HG03280 (cell line): Measurements from ENCODE around the gene FAM135A.
"Not testable (repeated sequence)": the region's sequence is repeated elsewhere in the genome, so short reads cannot be mapped to it uniquely, and the experiment has no call there.

Experiments
- ATAC-seq: cut with Tn5 transposase; IDR thresholded peaks from one replicate; pipeline ENCODE4 v1.9.1; 2021; ENCODE audit warnings: mild to moderate bottlenecking, moderate library complexity; ENCODE audit not compliant: unreplicated experiment

Gene FAM135A

DNA sequence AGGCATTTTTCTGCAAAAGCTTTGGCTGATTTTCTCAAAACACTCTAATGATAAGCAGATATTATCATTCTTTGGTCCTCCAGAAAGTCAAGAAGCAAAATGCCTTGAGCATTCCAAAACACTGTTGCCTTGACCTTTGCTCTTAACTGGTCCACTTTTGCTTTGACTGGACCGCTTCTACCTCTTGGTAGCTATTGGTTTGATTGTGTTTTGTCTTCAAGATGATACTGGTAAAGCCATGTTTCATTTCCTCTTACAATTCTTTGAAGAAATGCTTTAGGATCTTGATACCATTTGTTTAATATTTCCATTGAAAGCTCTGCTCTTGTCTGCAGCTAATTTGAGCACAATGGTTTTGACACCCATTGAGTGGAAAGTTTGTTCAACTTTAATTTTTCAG lies 117.8 kb downstream of the FAM135A start:
- ATAC-seq: no peak

DNA sequence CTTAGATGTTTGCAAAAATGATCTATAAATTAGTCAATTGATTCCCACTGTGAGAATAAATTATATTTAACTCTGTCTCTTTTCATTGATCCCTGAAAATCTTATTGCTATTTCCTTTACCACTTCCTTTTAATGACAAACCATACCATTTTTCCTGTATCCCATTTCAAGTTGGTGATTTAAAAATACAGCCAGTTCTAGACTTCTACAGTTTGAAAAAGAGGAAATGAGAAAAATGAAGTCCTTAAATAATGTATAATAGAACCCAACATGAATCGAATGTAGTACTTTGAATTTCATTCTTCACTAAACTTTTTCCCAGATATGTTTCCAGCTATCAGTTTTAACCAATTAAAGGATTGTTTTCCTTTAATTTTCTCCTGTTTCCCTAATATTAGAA lies 124.0 kb downstream of the FAM135A start:
- ATAC-seq: no peak

DNA sequence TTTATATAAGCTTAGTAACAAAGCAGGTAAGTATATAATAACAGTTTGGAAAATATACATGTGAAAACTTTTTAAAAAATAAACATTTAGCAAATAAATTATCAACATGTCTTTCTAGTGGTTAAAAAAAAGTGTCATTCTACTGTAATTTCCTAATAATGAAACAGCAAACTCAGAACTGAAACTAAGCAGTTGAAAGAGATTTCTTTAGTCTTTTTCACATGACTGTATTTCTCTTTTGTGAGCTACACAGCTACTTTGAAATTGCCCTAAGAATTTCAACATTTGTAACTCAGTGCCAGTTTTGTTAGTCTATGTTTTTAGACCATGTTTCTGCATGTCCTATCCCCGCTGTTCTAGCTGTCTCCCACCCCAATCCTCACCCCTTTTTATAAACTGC lies 125.1 kb downstream of the FAM135A start:
- peak; percentile 70 for ATAC-seq

DNA sequence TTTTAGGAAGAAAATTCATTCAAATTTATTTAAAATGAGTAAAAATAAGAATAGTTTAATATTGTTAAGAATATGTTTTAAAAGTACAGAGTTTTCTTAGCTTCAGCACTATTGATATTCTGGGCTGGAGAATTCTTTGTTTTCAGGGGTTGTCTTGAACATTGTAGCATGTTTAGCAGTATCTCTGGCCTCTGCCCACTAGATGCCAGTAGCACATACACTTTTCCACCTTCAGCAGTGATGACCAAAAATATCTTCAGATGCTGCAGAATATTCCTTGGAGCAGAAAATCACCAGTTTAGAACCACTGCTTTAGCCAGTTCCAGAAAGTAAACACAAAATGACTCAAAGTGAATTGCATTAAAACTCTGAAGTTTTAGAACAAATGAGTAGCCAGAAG lies 134.0 kb downstream of the FAM135A start:
- ATAC-seq: no peak

DNA sequence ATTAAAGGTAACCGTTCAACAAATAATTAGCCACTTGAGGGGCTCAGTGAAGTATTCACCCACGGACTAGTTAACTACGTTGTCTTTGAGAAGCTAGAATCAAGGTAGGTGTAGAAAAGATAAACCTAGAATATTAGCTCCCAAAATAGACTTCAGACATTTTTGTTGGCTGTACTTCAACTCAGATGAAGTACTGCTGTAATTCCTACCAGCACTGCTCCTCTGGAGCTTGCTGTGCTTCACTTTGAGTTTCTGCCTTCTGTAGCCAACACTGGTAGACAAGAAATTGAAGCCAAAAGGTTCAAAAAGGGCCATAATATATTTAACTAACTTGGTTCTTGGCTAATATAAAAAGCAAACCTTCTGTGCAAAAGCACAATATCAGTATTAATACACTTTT lies 134.6 kb downstream of the FAM135A start:
- no peak for ATAC-seq

DNA sequence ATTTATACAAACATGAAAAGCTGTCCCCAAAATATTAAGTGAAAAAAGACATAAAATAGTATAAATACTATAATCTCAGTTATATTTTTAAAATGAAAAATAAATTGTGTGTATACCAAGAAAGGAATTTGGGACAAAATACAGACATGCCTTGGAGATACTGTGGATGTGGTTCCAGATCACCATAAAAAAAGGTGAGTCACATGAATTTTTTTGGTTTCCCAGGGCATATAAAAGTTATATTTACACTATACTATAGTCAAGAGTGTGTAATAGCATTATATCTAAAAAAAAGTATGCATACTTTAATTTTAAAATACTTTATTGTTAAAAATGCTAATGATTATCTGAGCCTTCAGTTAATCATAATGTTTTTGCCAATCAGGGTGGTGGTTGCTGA lies 136.0 kb downstream of the FAM135A start:
- ATAC-seq: no peak

DNA sequence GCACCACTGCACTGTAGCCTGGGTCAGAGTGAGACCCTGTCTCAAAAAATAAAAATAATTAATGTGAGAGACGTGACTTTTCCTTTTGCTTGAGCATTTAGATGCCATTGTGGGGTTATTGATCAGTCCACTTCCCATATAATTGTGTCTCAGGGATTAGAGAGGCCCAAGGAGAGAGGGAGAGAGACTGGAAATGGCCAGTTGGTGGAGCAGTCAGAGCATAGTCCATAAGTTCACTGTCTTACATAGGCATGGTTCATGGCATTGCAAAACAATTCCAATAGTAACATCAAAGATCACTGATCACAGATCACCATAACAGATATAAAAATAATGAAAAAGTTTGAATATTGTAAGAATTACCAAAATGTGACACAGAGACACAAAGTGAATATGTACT lies 138.3 kb downstream of the FAM135A start:
- ATAC-seq: no peak

DNA sequence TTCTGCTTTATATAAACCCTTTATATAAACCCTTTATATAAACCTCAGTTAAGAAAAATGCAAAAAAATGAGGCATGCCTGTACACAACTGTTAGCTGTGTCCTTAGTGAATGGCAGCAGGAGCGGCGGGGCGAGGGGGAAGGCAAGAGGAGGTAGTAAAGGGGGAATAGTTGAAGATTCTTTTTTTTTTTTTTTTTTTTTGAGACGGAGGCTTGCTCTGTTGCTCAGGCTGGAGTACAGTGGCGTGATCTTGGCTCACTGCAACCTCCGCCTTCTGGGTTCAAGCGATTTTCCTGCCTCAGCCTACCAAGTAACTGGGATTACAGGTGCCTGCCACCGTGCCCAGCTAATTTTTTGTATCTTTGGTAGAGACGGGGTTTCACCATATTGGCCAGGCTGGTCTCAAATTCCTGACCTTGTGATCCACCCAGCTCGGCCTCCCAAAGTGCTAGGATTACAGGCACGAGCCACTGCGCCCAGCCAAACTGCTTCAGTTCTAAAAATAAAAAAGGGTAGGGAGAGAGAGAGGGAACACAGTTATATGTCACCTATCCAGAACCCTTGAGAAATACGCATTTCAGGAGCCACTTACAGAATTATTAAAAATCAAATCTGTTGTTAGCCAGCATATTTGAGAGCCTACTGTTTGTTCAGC lies 139.1 kb downstream of the FAM135A start:
- ATAC-seq: not testable (repeated sequence)

DNA sequence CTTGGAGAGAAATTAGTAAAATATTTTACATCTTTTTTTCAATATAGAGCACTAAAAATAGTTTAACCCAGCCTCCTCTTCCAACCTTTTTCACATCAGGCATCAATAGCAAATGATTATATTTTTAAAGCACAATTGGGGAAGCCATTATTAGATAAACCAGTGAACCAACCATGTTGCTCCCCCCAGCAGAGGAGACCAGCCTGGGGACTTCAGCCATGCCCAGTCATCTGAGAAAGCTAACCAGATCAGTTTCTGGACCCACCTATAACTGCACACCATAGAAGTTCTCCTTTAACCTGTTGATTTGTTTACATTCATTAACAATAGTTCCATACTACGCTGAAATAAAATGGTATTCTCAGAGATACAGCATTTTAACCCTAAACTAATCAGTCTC lies 139.7 kb downstream of the FAM135A start:
- ATAC-seq: no peak

DNA sequence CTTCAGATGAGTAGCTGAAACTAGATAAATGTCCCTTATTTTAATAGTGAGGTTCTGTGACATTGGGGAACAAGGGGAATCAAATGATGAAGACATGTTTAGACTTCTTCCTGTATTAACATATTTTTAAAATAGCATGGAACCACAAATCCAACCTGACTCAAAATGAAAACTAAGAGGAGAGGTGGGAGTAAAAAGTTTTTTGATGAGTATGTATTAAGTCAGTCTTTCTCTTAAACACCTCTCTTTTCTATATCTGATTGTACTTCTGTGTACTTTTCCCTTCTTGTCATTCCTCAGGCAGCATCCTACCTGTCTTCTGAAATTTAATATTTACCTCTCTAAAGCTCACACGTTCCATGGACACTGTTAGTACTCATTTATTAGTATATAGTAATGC lies 144.7 kb downstream of the FAM135A start:
- no peak for ATAC-seq

DNA sequence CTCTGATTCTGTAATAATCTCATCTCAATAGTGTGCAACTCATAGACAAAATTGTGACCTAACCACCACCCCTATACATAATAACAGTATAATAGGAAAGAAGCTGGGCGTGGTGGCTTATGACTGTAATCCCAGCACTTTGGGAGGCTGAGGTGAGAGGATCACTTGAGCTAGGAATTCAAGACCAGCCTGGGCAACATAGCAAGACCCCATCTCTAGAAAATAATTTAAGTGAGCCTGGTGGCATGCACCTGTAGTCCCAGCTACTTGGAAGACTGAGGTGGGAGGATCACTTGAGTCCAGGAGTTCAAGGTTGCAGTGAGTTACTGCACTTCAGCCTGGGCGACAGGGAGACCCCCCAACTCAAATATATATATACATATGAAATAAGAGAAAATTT lies 149.1 kb downstream of the FAM135A start:
- not testable (repeated sequence) for ATAC-seq

DNA sequence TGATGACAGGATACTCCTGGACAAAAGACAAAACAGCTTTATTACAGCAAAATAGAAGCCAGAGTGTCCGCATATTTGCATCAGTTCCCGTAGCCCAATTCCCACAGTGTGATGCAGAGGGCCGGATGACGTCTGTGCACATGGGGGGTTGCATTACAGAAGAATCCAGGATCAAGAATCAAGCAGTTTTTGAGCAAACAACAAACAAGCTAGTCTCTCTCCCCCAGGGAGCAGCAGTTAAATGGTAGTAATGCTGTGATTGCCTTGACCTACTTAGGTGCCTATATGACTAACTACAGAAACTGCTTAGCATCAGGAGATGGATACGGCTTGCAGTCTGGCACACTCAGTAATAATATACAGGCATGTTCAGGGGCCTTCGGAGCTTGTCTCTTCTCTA lies 150.2 kb downstream of the FAM135A start:
- no peak for ATAC-seq

DNA sequence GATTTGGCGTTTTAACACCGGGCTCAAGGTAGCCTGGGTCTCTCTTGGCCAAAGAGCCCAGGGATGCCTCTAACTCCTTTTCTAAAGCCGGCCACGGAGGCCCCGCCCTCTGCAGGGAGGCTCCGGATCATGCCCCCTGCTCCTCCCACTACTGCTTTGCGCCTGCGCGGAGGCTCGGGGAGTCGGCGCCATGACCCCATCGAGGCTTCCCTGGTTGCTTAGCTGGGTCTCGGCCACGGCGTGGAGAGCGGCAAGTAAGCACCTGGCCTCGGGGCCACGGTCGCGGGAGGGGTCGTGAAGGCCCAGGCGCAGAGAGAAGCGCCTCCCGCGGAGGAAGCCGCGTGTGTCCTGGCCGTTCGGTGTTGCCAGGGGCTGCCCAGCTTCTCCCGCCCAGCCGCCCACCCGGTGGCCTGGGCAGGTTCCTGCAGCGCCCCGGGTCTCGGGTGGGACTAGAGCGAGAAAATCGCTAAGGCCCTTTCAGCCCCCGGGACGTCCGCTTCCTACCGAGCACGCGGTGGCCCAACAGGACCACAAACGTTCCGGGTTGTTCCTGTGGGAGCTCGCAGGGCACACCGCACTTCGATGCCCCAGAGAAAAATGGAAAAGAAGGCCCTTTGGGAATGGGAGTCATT lies 153.6 kb downstream of the FAM135A start, which contains the start of gene SDHAF4:
TSS of gene SDHAF4 (plus strand) at position 180 of the 632 bp plus-strand sequence. CDS start at position 191, 11 bp downstream.
- peak; percentile 100 for ATAC-seq

DNA sequence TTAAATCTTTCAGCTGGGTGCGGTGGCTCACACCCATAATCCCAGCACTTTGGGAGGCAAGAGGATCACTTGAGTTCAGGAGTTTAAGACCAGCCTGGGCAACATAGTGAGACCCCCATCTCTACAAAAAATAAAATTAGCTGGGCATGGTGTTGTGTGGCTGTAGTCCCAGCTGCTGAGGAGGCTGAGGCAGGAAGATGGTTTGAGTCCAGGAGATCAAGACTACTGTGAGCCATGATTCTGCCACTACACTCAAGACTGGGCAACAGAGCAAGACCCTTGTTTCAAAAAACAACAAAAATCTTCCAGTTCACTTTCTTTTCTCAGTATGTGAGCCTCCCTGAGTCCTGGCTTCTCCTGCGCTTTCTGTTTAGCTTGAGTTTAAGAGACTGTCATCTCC lies 161.3 kb downstream of the FAM135A start:
- ATAC-seq: no peak

DNA sequence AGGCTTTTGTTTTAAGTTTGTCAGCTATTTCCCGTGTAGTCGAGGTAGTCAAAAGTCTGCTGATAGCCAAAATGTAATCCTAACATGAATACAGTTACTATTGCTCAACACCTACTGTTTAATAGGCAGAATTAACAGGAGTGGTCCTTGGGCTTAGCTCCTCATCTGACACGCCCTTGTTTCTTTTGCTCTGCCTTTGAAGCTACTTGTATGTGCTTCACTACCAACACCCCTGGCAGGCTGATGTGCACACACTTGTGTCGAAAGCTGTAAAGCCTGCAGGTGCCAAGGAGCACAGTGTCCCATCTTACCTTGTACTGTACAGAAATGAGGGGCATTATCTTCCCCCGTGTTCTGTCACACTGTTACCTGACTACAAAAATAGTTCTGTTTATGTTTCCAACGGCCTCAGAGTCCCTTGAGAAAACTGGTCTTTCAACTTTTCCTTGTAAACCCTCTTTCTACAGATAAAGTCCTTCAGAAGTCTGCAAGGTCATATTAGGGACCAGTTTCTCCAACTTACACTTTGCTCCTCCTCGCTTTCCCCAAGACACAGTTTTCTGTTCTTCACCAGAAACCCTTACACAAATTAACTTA lies 162.7 kb downstream of the FAM135A start:
- no peak for ATAC-seq

DNA sequence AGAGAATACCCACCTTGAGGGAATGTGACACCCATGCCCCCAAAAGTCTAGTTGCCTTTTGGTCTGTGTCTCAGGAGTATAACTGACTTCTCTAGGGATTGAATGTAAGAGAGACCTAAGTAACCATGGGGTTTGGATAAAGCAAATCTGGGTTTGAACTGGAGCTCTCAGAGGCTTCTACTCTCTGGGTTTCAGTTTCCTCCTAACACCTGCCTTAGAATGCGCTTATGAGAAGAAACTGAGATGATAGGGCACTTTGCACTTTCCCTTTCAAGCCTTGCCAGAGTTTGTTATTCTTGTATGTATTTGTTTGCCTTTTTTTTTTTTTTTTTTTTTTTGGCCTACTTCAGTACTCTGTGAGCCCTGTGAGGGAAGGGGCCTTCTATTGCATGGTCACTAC lies 172.8 kb downstream of the FAM135A start:
- ATAC-seq: peak; percentile 98

DNA sequence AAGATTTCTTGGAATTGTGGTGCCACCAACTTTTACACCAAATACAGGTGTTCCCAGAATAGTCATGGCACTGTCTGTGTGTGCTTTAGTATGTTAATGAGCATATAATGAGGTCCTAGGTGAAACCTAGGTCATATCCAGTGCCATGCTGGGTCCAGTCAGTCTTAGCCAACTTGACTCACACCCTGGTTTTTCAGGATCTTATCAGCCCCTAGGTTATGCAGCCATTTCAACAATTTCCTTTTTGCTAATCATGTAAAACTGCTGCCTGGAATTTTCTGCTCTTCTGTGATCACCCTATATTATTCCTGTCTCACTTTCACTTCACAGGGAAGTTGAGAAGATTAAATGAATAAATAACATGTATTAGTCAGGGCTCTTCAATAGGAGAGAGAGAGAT lies 177.1 kb downstream of the FAM135A start:
- no peak for ATAC-seq

DNA sequence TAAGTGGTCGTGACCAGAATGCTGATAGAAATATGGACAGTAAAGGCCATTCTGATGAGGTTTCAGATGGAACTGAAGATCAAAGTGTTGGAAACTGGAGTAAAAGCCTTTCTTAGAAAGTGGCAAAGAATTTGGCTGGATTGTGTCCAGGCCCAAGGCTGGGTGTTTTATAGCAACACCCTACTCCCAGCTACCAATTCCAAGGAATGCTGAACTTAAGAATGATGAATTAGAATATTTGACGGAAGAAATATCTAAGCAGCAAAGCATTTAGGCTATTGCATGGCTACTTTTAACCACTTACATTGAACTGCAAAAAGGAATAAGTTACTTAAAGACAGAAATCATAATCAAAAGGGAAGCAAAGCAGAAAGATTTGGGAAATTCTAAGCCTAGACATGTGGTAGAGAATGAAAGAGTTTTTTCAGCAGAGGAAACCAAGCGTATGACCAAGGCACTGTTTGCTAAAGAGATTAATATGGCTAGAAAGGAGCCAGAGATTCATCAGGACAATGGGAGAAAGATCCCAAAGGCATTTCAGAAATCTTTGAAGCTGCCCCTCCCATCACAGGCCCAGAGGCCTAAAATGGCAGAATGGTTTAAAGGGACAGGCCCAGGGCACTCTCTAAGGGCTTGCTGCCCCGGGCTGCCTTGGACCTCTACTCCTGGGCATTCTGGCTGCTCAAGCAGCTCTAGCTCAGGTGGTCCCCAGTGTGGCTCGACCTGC lies 179.2 kb downstream of the FAM135A start:
- ATAC-seq: no peak

DNA sequence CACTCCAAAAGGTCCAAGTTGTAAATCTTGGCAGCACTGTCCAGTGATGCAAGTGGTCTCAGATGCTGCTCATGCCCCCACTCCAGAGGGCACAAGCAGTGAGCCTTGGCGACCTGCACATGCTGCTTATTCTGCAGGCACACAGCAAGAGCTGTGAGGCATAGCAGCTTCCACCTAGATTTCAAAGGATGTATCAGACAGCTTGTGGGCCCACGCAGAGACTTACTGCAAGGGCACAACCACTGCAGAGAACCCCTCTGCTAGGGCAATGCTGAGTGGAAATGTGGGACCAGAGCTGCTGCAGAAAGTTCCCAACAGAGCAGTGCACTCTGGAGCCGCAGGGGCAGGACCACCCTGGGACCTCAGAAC lies 179.8 kb downstream of the FAM135A start:
- no peak for ATAC-seq

DNA sequence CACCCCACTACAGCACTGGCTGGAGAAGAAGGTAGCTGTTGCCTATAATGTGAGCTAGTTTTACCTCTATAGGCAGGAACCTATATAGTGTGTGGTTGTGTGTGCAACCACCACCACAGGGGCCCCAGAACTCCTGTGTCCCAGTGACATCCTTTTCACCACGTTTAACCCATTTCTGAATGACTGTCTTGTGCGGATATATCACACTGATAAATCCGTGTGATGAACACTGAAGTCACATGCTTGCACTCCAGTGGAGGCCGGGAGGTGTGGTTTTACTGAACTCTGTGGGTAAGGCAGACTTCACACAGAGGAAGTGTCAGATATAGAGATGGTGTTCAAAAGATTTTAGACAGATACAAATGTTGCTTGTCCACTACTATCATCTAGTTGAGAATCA lies 185.9 kb downstream of the FAM135A start:
- no peak for ATAC-seq

DNA sequence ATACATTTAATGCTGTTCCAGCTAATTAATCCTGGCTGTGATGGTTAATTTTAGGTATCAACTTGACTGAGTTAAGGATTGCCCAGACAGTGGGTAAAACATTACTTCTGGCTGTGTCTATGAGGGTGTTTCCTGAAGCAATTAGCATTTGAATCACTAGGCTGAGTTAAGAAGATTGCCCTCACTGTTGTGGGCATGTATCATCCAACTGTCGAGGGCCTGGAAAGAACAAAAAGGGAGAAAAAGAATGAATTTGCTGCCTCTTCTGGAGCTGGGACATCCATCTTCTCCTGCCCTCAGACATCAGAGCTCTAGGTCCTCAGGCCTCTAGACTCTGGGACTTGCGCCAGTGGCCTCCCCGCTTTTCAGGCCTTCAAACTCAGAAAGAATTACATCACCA lies 187.7 kb downstream of the FAM135A start:
- no peak for ATAC-seq

DNA sequence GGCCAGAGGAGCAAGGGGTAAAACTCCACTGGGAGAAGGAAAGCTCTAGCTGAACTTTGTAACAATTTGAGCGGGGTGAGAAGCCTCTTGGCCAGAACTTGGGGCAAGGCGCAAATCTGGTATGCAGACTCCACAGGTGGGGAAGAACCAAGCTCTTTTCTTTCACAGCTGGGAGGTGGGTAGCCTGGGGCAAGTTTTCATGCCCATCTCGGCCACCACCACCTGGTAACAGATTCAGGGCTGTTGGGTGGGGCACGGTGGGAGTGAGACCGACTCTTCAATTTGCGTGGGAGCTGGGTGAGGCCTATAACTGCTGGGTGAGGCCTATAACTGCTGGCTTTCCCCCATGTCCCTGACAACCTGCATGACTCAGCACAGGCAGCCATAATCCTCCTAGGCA lies 190.9 kb downstream of the FAM135A start:
- no peak for ATAC-seq
